Body of pancreas (tissue), 4 donors: ENCODE results near the gene AMN1.

Source experiments
- POLR2A ChIP-seq, 3 donors: fragments of 450-650 bp; IDR thresholded peaks; one replicate each; pipeline ENCODE4 v1.6.1; 2016; ENCODE audit warnings: antibody characterized with exemption in 3 of 3, mild to moderate bottlenecking in 2 of 3
- TF ChIP-seq, protein P1 (sequence below), 7 experiments: fragments of 450-650 bp in 4 of 7; fragments of 200-600 bp in 3 of 7; sonication (generic) in 3 of 7; IDR thresholded peaks; one replicate each; pipeline ENCODE4 v1.5.1; 2016 to 2019; ENCODE audit warnings: antibody characterized with exemption in 7 of 7

DNA sequence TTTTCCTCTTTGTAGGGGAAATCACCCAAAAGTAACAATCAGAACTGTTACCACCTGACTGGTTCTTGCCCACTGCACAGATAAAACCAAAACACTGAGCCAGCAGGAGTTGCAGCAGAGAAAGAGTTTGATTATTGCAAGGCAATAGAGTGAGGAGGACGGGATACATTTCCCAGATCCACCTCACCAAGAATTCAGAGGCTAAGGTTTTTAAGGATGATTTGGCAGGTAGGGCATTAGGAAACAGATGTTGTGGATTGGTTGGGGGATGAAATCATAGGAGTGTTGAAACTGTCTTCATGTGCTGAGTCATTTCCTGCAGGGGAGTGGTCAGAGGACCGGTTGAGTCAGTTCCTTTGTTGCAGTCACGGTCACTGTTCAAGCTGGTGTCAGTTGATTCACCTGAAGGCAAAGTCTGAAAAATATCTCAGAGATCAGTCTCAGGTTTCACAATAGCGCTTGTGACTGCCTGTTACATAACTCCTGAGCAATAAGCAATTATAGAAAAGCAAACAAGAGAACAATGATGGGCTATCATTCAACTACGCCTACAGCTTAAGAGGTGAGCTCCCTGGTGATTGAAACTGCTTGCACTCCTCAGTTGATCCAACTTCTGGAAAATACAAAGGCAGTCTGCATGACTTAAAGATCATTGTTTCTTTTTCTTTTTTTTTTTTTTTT, 20.3 kb upstream of the AMN1 start:
- TF ChIP-seq, protein P1, sequence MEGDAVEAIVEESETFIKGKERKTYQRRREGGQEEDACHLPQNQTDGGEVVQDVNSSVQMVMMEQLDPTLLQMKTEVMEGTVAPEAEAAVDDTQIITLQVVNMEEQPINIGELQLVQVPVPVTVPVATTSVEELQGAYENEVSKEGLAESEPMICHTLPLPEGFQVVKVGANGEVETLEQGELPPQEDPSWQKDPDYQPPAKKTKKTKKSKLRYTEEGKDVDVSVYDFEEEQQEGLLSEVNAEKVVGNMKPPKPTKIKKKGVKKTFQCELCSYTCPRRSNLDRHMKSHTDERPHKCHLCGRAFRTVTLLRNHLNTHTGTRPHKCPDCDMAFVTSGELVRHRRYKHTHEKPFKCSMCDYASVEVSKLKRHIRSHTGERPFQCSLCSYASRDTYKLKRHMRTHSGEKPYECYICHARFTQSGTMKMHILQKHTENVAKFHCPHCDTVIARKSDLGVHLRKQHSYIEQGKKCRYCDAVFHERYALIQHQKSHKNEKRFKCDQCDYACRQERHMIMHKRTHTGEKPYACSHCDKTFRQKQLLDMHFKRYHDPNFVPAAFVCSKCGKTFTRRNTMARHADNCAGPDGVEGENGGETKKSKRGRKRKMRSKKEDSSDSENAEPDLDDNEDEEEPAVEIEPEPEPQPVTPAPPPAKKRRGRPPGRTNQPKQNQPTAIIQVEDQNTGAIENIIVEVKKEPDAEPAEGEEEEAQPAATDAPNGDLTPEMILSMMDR (IDR thresholded peaks at IDR 0.05): no peak
- no peak for TF ChIP-seq POLR2A (IDR thresholded peaks at IDR 0.05)
